Activated CD4-positive, alpha-beta T cell treated with anti-CD3 and anti-CD28 coated beads, Interleukin-2, amount 10 ng/mL, durations not matched to agents 7 days and 5 days (primary cell): Measurements from ENCODE around the gene GPR152. TPM values are rescaled to one million over a fixed set of nuclear protein-coding genes. Genes with fewer than 3 reads are reported as not detected.
A peak's percentile ranks its signal among the peaks of the same experiment; 100 is the strongest.
"Not testable (repeated sequence)": the region's sequence is repeated elsewhere in the genome, so short reads cannot be mapped to it uniquely, and the experiment has no call there.

Source experiments
- CTCF ChIA-PET: fragments of 350-600 bp; sonication (Branson Sonifier 250); formaldehyde crosslinking; loops from one replicate; lab custom pipeline; 2021; ENCODE audit warnings: antibody characterized with exemption; lab: Charles Lee
- POLR2A ChIA-PET: fragments of 350-600 bp; sonication (Branson Sonifier 250); formaldehyde crosslinking; loops from one replicate; lab custom pipeline; 2021; ENCODE audit warnings: antibody characterized with exemption; lab: Charles Lee
- DNase-seq: peaks from one replicate; pipeline ENCODE4 v3.0.0-alpha.2; 2020
- H3K27ac Mint-ChIP-seq: one replicate; pipeline ENCODE4 v1.8.0; 2021; ENCODE audit warnings: mild to moderate bottlenecking, moderate library complexity, mixed read lengths
- H3K27me3 Mint-ChIP-seq: one replicate; pipeline ENCODE4 v1.8.0; 2021; ENCODE audit warnings: mixed read lengths
- H3K36me3 Mint-ChIP-seq: one replicate; pipeline ENCODE4 v1.8.0; 2021; ENCODE audit warnings: low read depth, mixed read lengths
- H3K4me1 Mint-ChIP-seq: one replicate; pipeline ENCODE4 v1.8.0; 2021; ENCODE audit warnings: mixed read lengths
- H3K4me3 Mint-ChIP-seq: one replicate; pipeline ENCODE4 v1.8.0; 2021; ENCODE audit warnings: mild to moderate bottlenecking, moderate library complexity, mixed read lengths
- H3K9me3 Mint-ChIP-seq: one replicate; pipeline ENCODE4 v1.8.0; 2021; ENCODE audit warnings: mixed read lengths
- total RNA-seq, 2 experiments: library from RNA; stranded (reverse); gene quantifications; one replicate each; pipeline ENCODE4 v1.2.3, GENCODE V29; 2021

The GPR152 gene
- total RNA-seq, 2 experiments from 2014 or later = not detected

GRCh38 chr11:67433536-67434394 is 18.8 kb downstream of the GPR152 start:
- ChIA-PET POLR2A (interaction anchor here (0.6 to 1.0 kb wide), 2 partner anchors 30 to 1914 kb away, joined by 3 to 9 read pairs; partner anchors contain the start of gene TBC1D10C), CTCF (interaction anchor here (1.0 to 2.1 kb wide), 3 partner anchors 20 to 32 kb away, joined by 3 to 7 read pairs (median 5); partner anchors contain the start of genes PPP1CA and TBC1D10C)
- DNase-seq = no peak
- Mint-ChIP-seq H3K4me1 (peaks cover 56% of the 10 kb centered on the region), H3K36me3 (peaks cover 57% of the 10 kb centered on the region), H3K27me3 (no peaks in the 10 kb centered on the region), H3K4me3 (peak overlapping the region; percentile 38), H3K27ac (peak overlapping the region; percentile 68), H3K9me3 (no peaks in the 10 kb centered on the region)

- H3K27ac Mint-ChIP-seq = peak overlapping the region; percentile 50
- no peaks in the 10 kb centered on the region for H3K27me3 Mint-ChIP-seq
- ChIA-PET CTCF (interaction anchor here (1.0 to 2.1 kb wide), 3 partner anchors 19 to 46 kb away, joined by 3 to 7 read pairs (median 5); partner anchors contain the start of gene PPP1CA), POLR2A (interaction anchor here (0.6 to 1.0 kb wide), 3 partner anchors 29 to 1913 kb away, joined by 3 to 9 read pairs (median 3); partner anchors contain the start of genes ACY3 and TBC1D10C)
- DNase-seq = no peak
- H3K4me3 Mint-ChIP-seq = peak overlapping the region; percentile 31
- H3K4me1 Mint-ChIP-seq = peaks cover 57% of the 10 kb centered on the region
- no peaks in the 10 kb centered on the region for H3K9me3 Mint-ChIP-seq
- H3K36me3 Mint-ChIP-seq = peaks cover 50% of the 10 kb centered on the region
Observed at GRCh38 chr11:67432655-67433349, 19.7 kb downstream of the GPR152 start.

- H3K4me1 Mint-ChIP-seq = peaks cover 65% of the 10 kb centered on the region
- ChIA-PET CTCF (interaction anchor here (0.6 to 2.1 kb wide), 3 partner anchors 30 to 50 kb away, joined by 3 to 7 read pairs (median 3); partner anchors contain the start of gene PPP1CA), POLR2A (interaction anchor here (0.6 kb wide), 1 partner anchor 219 kb away, joined by 3 read pairs; the partner anchor contains the start of gene ACY3)
- no peaks in the 10 kb centered on the region for H3K27me3 Mint-ChIP-seq
- no peak for DNase-seq
- H3K9me3 Mint-ChIP-seq = no peaks in the 10 kb centered on the region
- peaks cover 43% of the 10 kb centered on the region for H3K36me3 Mint-ChIP-seq
- H3K4me3 Mint-ChIP-seq = peak overlapping the region; percentile 31
- peak overlapping the region; percentile 50 for H3K27ac Mint-ChIP-seq
Observed at GRCh38 chr11:67431346-67432249, 20.9 kb downstream of the GPR152 start.

- CTCF ChIA-PET = interaction anchor here (0.7 to 1.2 kb wide), 3 partner anchors 27 to 79 kb away, joined by 3 to 5 read pairs (median 3); no protein-coding TSS in a partner anchor
- peaks cover 66% of the 10 kb centered on the region for H3K4me1 Mint-ChIP-seq
- DNase-seq = no peak
- no peaks in the 10 kb centered on the region for H3K9me3 Mint-ChIP-seq
- H3K27ac Mint-ChIP-seq = peak overlapping the region; percentile 94
- no peaks in the 10 kb centered on the region for H3K27me3 Mint-ChIP-seq
- POLR2A ChIA-PET = no interaction called here
- H3K4me3 Mint-ChIP-seq = peak overlapping the region; percentile 95
- H3K36me3 Mint-ChIP-seq = peaks cover 31% of the 10 kb centered on the region
Observed at GRCh38 chr11:67429722-67430121, 22.8 kb downstream of the GPR152 start.

- peaks cover 28% of the 10 kb centered on the region for H3K36me3 Mint-ChIP-seq
- DNase-seq = no peak
- peak overlapping the region; percentile 94 for H3K27ac Mint-ChIP-seq
- H3K4me1 Mint-ChIP-seq = peaks cover 68% of the 10 kb centered on the region
- peak overlapping the region; percentile 95 for H3K4me3 Mint-ChIP-seq
- no peaks in the 10 kb centered on the region for H3K9me3 Mint-ChIP-seq
- POLR2A ChIA-PET = interaction anchor here (0.6 kb wide), 1 partner anchor 55 kb away, joined by 4 read pairs; no protein-coding TSS in a partner anchor
- CTCF ChIA-PET = interaction anchor here (0.8 to 2.6 kb wide), 4 partner anchors 9 to 78 kb away, joined by 3 to 14 read pairs (median 4); partner anchors contain the start of gene PTPRCAP
- no peaks in the 10 kb centered on the region for H3K27me3 Mint-ChIP-seq
Observed at GRCh38 chr11:67429038-67429668, 23.4 kb downstream of the GPR152 start.

- DNase-seq = peak; percentile 100
- POLR2A ChIA-PET = interaction anchor here (0.6 to 1.2 kb wide), 3 partner anchors 23 to 56 kb away, joined by 3 to 4 read pairs (median 4); no protein-coding TSS in a partner anchor
- H3K27ac Mint-ChIP-seq = peak within 1 kb of the TSS; percentile 94
- CTCF ChIA-PET = interaction anchor here (0.8 to 2.6 kb wide), 6 partner anchors 9 to 40 kb away, joined by 3 to 14 read pairs (median 3); partner anchors contain the start of genes PTPRCAP, TBC1D10C and TMEM134
- no peaks in the 10 kb centered on the region for H3K27me3 Mint-ChIP-seq
- H3K36me3 Mint-ChIP-seq = peaks cover 23% of the 10 kb centered on the region
- H3K9me3 Mint-ChIP-seq = no peaks in the 10 kb centered on the region
- H3K4me1 Mint-ChIP-seq = peaks cover 60% of the 10 kb centered on the region
- peak within 1 kb of the TSS; percentile 95 for H3K4me3 Mint-ChIP-seq
Observed at GRCh38 chr11:67428052-67429001, 24.2 kb downstream of the GPR152 start, which contains the start of gene RPS6KB2. RPS6KB2 (plus strand) TSS chr11:67428494; CDS start chr11:67428546, 52 bp downstream.

GRCh38 chr11:67427364-67427859 is 25.1 kb downstream of the GPR152 start:
- H3K27me3 Mint-ChIP-seq, H3K9me3 Mint-ChIP-seq, DNase-seq: not testable (repeated sequence)
- POLR2A ChIA-PET = interaction anchor here (1.2 kb wide), 1 partner anchor 22 kb away, joined by 4 read pairs; no protein-coding TSS in a partner anchor
- H3K4me1 Mint-ChIP-seq = peaks cover 60% of the 10 kb centered on the region
- peaks cover 16% of the 10 kb centered on the region for H3K36me3 Mint-ChIP-seq
- peak overlapping the region; percentile 95 for H3K4me3 Mint-ChIP-seq
- peak overlapping the region; percentile 94 for H3K27ac Mint-ChIP-seq
- CTCF ChIA-PET = interaction anchor here (1.0 to 2.6 kb wide), 4 partner anchors 11 to 41 kb away, joined by 3 to 14 read pairs (median 4); partner anchors contain the start of genes PTPRCAP, TBC1D10C and TMEM134

GRCh38 chr11:67423891-67424613 is 28.5 kb downstream of the GPR152 start:
- DNase-seq = no peak
- Mint-ChIP-seq H3K27me3 (no peaks in the 10 kb centered on the region), H3K9me3 (no peaks in the 10 kb centered on the region), H3K4me1 (peaks cover 52% of the 10 kb centered on the region), H3K4me3 (no peak overlapping the region), H3K27ac (peak overlapping the region; percentile 67), H3K36me3 (peaks cover 3% of the 10 kb centered on the region)
- ChIA-PET POLR2A (no interaction called here), CTCF (interaction anchor here (0.7 to 3.5 kb wide), 7 partner anchors 13 to 180 kb away, joined by 3 to 18 read pairs (median 7); partner anchors contain the start of genes PPP1CA, PTPRCAP and TBC1D10C)

GRCh38 chr11:67423466-67423865 is 29.1 kb downstream of the GPR152 start:
- CTCF ChIA-PET = interaction anchor here (1.3 to 3.5 kb wide), 3 partner anchors 12 to 22 kb away, joined by 3 to 18 read pairs (median 10); partner anchors contain the start of genes PPP1CA and PTPRCAP
- POLR2A ChIA-PET = no interaction called here

More at GRCh38 chr11:67423466-67423865, 29.1 kb downstream of the GPR152 start:
- Mint-ChIP-seq H3K9me3 (no peaks in the 10 kb centered on the region), H3K27ac (no peak overlapping the region), H3K36me3 (peaks cover 3% of the 10 kb centered on the region), H3K4me1 (peaks cover 52% of the 10 kb centered on the region), H3K4me3 (no peak overlapping the region), H3K27me3 (no peaks in the 10 kb centered on the region)
- no peak for DNase-seq
